ENCODE results near the gene TPSD1. TPM values are rescaled to one million over a fixed set of nuclear protein-coding genes. Genes with fewer than 3 reads are reported as not detected.

Gene TPSD1
- total and polyA plus RNA-seq, 4 experiments from 2014 or later = not detected

DNA sequence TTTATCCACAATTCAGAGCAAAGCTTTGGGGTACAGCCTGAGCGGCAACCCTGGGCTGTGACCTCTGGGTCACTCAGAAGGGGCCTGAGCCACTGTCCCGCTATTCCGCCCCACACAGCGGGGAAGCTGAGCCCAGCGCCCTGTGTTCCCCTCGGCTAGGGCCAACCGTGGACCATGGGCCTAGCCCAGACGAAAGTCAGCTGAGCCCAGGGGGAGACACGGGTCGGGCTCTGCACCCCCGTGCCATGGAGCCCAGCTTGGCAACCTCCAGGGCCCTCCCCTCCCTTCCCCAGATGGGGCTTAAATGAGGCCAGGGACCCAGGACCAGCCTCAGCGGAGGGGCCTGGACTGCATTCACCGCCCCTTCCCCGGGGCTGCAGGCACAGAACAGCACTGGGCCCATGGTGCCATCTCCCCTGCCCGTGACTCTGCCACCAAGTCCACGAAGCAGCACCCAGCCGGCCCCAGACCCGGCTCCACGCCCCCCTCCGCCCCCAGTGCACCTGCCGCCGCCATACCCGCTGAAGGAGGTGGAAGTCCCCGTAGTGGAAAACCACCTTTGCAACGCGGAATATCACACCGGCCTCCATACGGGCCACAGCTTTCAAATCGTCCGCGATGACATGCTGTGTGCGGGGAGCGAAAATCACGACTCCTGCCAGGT is 1.8 kb downstream of the TPSD1 start:
- Histone ChIP-seq H3K27me3 (ENCODE audit: insufficient read depth, low read length) (no peaks in the 10 kb centered on the region), H3K27ac (ENCODE audit: low read depth, low read length) (no peak overlapping the region), H3K36me3 (ENCODE audit: insufficient read depth, low read length) (no peaks in the 10 kb centered on the region), H3K4me3 (ENCODE audit: low read length in 2 of 2) (no peak overlapping the region), H3K9me3 (ENCODE audit: control insufficient read depth in 1 of 2, low read length in 2 of 2) (no peaks in the 10 kb centered on the region), H3K4me1 (ENCODE audit: insufficient read depth, low read length) (peaks cover 10% of the 10 kb centered on the region)
- DNase-seq = no peak
- ChIA-PET POLR2A (ENCODE audit: partially characterized antibody) (no interaction called here), CTCF (ENCODE audit: partially characterized antibody) (no interaction called here)
- H3K27ac Mint-ChIP-seq = no peak overlapping the region
- peaks cover 4 to 10% (median 5%) of the 10 kb centered on the region in 4 donors for H3K4me1 Mint-ChIP-seq
- intact Hi-C loops (cut with micrococcal nuclease) = no loop called here
- no peaks in the 10 kb centered on the region for H3K36me3 Mint-ChIP-seq
- no peaks in the 10 kb centered on the region for H3K9me3 Mint-ChIP-seq
- H3K27me3 Mint-ChIP-seq = peaks cover 13 to 14% of the 10 kb centered on the region in 2 donors
- no peak overlapping the region for H3K4me3 Mint-ChIP-seq

DNA sequence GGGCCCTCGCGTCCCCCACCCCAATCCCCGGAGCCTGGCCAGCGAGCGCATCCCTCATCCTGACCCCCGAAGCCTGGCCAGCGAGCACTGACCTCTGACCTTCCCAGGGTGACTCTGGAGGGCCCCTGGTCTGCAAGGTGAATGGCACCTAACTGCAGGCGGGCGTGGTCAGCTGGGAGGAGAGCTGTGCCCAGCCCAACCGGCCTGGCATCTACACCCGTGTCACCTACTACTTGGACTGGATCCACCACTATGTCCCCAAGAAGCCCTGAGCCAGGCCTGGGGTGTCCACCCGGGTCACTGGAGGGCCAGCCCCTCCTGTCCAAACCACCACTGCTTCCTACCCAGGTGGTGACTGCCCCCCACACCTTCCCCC is 2.3 kb downstream of the TPSD1 start:
- no peaks in the 10 kb centered on the region for H3K9me3 Mint-ChIP-seq
- ChIA-PET POLR2A (ENCODE audit: partially characterized antibody) (no interaction called here), CTCF (ENCODE audit: partially characterized antibody) (no interaction called here)
- intact Hi-C loops (cut with micrococcal nuclease) = no loop called here
- H3K36me3 ChIP-seq (ENCODE audit: insufficient read depth, low read length) = no peaks in the 10 kb centered on the region
- H3K27ac Mint-ChIP-seq = no peak overlapping the region
- H3K4me1 ChIP-seq (ENCODE audit: insufficient read depth, low read length) = peaks cover 10% of the 10 kb centered on the region
- no peak for DNase-seq
- H3K27ac ChIP-seq (ENCODE audit: low read depth, low read length) = no peak overlapping the region
- H3K36me3 Mint-ChIP-seq = no peaks in the 10 kb centered on the region
- no peaks in the 10 kb centered on the region for H3K9me3 ChIP-seq (ENCODE audit: control insufficient read depth in 1 of 2, low read length in 2 of 2)
- no peak overlapping the region for H3K4me3 Mint-ChIP-seq
- H3K27me3 Mint-ChIP-seq = peaks cover 13 to 14% of the 10 kb centered on the region in 2 donors
- H3K27me3 ChIP-seq (ENCODE audit: insufficient read depth, low read length) = no peaks in the 10 kb centered on the region
- H3K4me3 ChIP-seq (ENCODE audit: low read length in 2 of 2) = no peak overlapping the region
- peaks cover 4 to 10% (median 5%) of the 10 kb centered on the region in 4 donors for H3K4me1 Mint-ChIP-seq

DNA sequence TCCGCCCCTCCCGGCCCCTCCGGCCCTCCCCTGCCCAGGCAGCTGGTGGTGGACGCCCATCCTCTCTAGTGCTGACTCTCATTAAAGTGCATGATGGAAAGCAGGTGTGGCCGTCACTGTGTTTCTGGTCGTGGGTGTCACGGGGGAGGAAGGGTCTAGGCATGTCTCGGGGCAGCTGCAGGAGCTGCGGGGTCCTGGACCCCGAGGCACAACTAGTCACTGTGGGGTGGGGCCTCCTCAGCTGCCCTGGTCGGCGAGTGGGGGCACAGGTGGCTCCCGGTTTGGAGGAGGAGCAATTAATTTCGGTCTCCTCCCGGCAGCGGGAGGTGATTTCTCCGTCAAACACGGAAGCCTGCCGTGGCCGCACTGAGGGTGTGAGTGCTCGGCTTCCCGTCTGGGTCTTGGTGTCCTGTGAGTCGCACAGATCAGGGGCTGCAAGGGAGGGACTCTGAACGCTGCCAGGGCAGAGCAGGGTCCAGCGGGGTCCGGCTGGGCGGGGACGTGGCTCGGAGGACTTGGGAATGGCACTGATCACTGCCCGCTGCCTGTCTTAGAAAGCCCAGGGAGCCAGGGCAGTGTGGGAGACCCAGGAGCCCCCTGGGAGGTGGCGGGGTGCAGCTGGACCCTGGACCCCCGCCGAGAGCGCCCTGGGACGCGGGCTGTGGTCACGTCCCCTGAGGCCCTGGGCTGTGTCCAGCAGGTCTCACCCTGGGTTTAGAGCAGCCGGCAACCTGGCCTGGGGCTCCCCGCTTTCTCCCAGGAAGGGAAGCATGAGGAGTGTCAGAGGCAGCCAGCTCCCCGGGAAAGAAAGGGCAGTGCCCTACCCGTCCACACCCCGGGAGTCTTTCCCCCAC is 3.3 kb downstream of the TPSD1 start:
- Mint-ChIP-seq H3K27me3 (peaks cover 13 to 14% of the 10 kb centered on the region in 2 donors), H3K4me1 (peaks cover 4 to 10% (median 6%) of the 10 kb centered on the region in 4 donors), H3K9me3 (no peaks in the 10 kb centered on the region), H3K4me3 (peak overlapping the region; percentile 47 to 83 (median 62)), H3K27ac (peak overlapping the region in 1 of 7 donors; percentile 61), H3K36me3 (no peaks in the 10 kb centered on the region)
- H3K27ac ChIP-seq (ENCODE audit: low read depth, low read length) = no peak overlapping the region
- ChIA-PET POLR2A (ENCODE audit: partially characterized antibody) (no interaction called here), CTCF (ENCODE audit: partially characterized antibody) (no interaction called here)
- no peaks in the 10 kb centered on the region for H3K36me3 ChIP-seq (ENCODE audit: insufficient read depth, low read length)
- no peaks in the 10 kb centered on the region for H3K9me3 ChIP-seq (ENCODE audit: control insufficient read depth in 1 of 2, low read length in 2 of 2)
- intact Hi-C loops (cut with micrococcal nuclease) = no loop called here
- DNase-seq = no peak
- peaks cover 10% of the 10 kb centered on the region for H3K4me1 ChIP-seq (ENCODE audit: insufficient read depth, low read length)
- H3K27me3 ChIP-seq (ENCODE audit: insufficient read depth, low read length) = no peaks in the 10 kb centered on the region
- H3K4me3 ChIP-seq (ENCODE audit: low read length in 2 of 2) = peak overlapping the region in 1 of 2 donors; percentile 41

DNA sequence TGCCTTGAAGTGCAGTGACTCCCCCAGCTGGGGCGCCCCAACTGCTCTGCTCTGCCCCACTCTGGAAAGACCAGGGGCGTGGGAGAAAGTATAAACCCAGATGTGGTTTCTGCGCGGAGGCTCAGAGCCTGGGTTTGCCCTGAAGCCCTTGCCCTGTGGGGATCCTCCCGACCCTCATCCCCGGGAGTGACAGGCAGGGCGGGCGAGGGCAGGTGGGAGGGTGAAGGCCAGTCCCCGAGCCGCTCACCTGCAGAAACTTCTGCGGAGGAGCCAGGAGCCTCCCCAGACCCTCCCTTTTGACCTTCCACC is 3.8 kb downstream of the TPSD1 start:
- H3K27me3 ChIP-seq (ENCODE audit: insufficient read depth, low read length) = no peaks in the 10 kb centered on the region
- H3K9me3 ChIP-seq (ENCODE audit: control insufficient read depth in 1 of 2, low read length in 2 of 2) = no peaks in the 10 kb centered on the region
- no peak overlapping the region for H3K4me3 ChIP-seq (ENCODE audit: low read length in 2 of 2)
- H3K36me3 Mint-ChIP-seq = no peaks in the 10 kb centered on the region
- H3K36me3 ChIP-seq (ENCODE audit: insufficient read depth, low read length) = no peaks in the 10 kb centered on the region
- intact Hi-C loops (cut with micrococcal nuclease) = no loop called here
- no peak overlapping the region for H3K27ac ChIP-seq (ENCODE audit: low read depth, low read length)
- ChIA-PET POLR2A (ENCODE audit: partially characterized antibody) (no interaction called here), CTCF (ENCODE audit: partially characterized antibody) (no interaction called here)
- no peak for DNase-seq
- H3K4me1 Mint-ChIP-seq = peaks cover 4 to 11% (median 9%) of the 10 kb centered on the region in 4 donors
- H3K4me3 Mint-ChIP-seq = no peak overlapping the region
- H3K27me3 Mint-ChIP-seq = peaks cover 17% of the 10 kb centered on the region in 2 donors
- no peak overlapping the region for H3K27ac Mint-ChIP-seq
- peaks cover 10% of the 10 kb centered on the region for H3K4me1 ChIP-seq (ENCODE audit: insufficient read depth, low read length)
- H3K9me3 Mint-ChIP-seq = no peaks in the 10 kb centered on the region

DNA sequence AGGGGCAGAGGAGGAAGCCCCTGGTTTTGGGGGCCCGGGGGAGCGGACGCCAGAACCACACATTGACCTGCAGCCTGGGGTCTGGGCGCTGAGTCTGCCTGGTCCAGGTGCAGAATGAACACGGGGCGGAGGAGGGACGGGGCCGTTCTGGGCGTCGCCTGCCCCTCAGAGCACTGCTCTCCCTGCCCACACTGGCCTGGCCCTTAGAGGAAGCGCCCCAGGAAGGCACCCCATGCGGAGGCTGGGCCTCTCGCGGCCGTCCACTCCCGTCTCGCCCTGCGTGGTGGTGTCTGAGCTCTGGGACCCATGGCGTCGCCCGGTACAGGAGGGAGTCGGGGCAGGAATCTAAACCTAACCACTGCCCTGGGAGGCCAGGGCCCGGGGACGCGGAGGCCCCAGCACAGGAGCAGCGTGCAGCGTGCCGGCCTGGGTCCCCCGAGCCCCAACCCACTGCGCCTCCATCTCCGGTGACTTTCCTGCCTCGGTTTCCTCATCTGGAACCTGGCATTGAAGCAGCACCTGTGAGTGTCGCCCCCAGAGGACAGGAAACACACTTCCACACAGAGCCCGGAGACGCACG is 4.3 kb downstream of the TPSD1 start:
- Mint-ChIP-seq H3K4me3 (no peak overlapping the region), H3K36me3 (no peaks in the 10 kb centered on the region), H3K27me3 (peaks cover 17% of the 10 kb centered on the region in 2 donors), H3K4me1 (peaks cover 4 to 11% (median 9%) of the 10 kb centered on the region in 4 donors), H3K9me3 (no peaks in the 10 kb centered on the region), H3K27ac (peak overlapping the region in 1 of 7 donors; percentile 27)
- H3K36me3 ChIP-seq (ENCODE audit: insufficient read depth, low read length) = no peaks in the 10 kb centered on the region
- ChIA-PET CTCF (ENCODE audit: partially characterized antibody) (no interaction called here), POLR2A (ENCODE audit: partially characterized antibody) (no interaction called here)
- H3K4me3 ChIP-seq (ENCODE audit: low read length in 2 of 2) = no peak overlapping the region
- H3K27me3 ChIP-seq (ENCODE audit: insufficient read depth, low read length) = no peaks in the 10 kb centered on the region
- H3K27ac ChIP-seq (ENCODE audit: low read depth, low read length) = no peak overlapping the region
- intact Hi-C loops (cut with micrococcal nuclease) = no loop called here
- DNase-seq = no peak
- no peaks in the 10 kb centered on the region for H3K9me3 ChIP-seq (ENCODE audit: control insufficient read depth in 1 of 2, low read length in 2 of 2)
- peaks cover 10% of the 10 kb centered on the region for H3K4me1 ChIP-seq (ENCODE audit: insufficient read depth, low read length)

DNA sequence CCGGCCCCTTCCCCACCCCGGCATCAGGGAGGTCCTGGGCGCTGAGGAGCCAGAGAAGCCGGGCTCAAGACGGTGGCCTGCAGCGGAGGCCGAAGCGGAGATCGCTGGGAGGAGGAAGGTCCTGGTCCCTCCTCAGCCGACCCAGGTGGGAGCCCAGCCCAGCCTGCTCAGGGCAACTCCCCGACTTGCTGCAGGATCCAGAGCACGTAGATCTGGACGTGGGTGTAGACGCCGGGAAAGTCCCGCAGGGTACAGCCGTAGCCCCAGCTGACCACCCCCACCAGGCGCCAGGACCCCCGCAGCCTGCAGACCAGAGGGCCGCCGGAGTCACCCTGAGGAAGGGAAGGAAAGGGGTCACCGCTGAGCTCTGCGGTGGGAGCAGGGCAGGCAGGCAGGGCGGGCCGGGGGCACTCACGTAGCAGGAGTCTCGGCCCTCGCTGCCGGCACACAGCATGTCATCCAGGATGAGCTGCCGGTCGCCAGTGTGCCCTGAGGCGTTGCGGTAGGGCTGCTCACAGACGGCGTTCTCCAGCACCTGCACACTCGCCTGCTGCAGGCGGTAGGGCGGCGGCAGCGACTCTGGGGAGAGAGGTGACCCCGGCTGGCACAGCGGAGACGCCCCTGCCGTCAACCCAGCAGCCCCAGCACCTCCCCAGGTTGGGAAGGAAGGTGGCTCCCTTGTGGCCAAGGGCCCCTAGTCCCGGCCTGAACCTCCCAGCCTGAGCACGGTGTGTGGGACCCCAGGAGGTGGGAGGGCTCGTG is 5.4 kb downstream of the TPSD1 start:
- Mint-ChIP-seq H3K27ac (no peak overlapping the region), H3K9me3 (no peaks in the 10 kb centered on the region), H3K36me3 (no peaks in the 10 kb centered on the region), H3K4me1 (peaks cover 4 to 11% (median 9%) of the 10 kb centered on the region in 4 donors), H3K4me3 (no peak overlapping the region), H3K27me3 (peaks cover 17% of the 10 kb centered on the region in 2 donors)
- H3K36me3 ChIP-seq (ENCODE audit: insufficient read depth, low read length) = no peaks in the 10 kb centered on the region
- POLR2A ChIA-PET (ENCODE audit: partially characterized antibody) = no interaction called here
- no peaks in the 10 kb centered on the region for H3K9me3 ChIP-seq (ENCODE audit: control insufficient read depth in 1 of 2, low read length in 2 of 2)
- CTCF ChIA-PET (ENCODE audit: partially characterized antibody) = interaction anchor here (1.0 kb wide), 1 partner anchor 14 kb away, joined by 3 read pairs; no protein-coding TSS in a partner anchor
- no peak overlapping the region for H3K27ac ChIP-seq (ENCODE audit: low read depth, low read length)
- H3K4me3 ChIP-seq (ENCODE audit: low read length in 2 of 2) = no peak overlapping the region
- no peaks in the 10 kb centered on the region for H3K27me3 ChIP-seq (ENCODE audit: insufficient read depth, low read length)
- intact Hi-C loops (cut with micrococcal nuclease) = no loop called here
- H3K4me1 ChIP-seq (ENCODE audit: insufficient read depth, low read length) = peaks cover 10% of the 10 kb centered on the region
- DNase-seq = no peak
